Kidney (tissue), 14 donors: ENCODE measurements around the gene SPATS2L. TPM values are rescaled to one million over a fixed set of nuclear protein-coding genes. Genes with fewer than 3 reads are reported as not detected.

Source experiments
- DNase-seq, 5 donors: peaks; one replicate each; pipeline ENCODE4 v3.0.0-alpha.2; 2013 to 2020
- FAIRE-seq: peaks from 2 replicates; lab custom pipeline; 2012; peaks lifted over from hg19 to GRCh38; lab: Jason Lieb, UNC
- H3K27ac ChIP-seq, 2 donors: one replicate each; pipeline ENCODE4 v1.7.0; 2013; ENCODE audit warnings: low read depth in 2 of 2, low read length in 2 of 2, inconsistent platforms in 1 of 2
- H3K27me3 ChIP-seq: one replicate; pipeline ENCODE4 v1.7.1; 2013; ENCODE audit warnings: low read length, inconsistent platforms; ENCODE audit not compliant: control insufficient read depth, insufficient read depth
- H3K36me3 ChIP-seq, 3 donors: one replicate each; pipeline versions ENCODE4 v1.7.0 to v1.7.1; 2013; ENCODE audit warnings: low read length in 3 of 3, control low read depth in 1 of 3, inconsistent platforms in 1 of 3; ENCODE audit not compliant: insufficient read depth in 3 of 3, control insufficient read depth in 2 of 3
- H3K4me1 ChIP-seq, 3 donors: one replicate each; pipeline versions ENCODE4 v1.7.0 to v1.7.1; 2013; ENCODE audit warnings: low read length in 3 of 3, inconsistent platforms in 1 of 3, low read depth in 1 of 3; ENCODE audit not compliant: control insufficient read depth in 2 of 3, insufficient read depth in 2 of 3
- H3K4me3 ChIP-seq, 3 donors: one replicate each; pipeline versions ENCODE4 v1.7.0 to v1.8.1; 2013; ENCODE audit warnings: low read length in 3 of 3, control low read depth in 1 of 3, inconsistent platforms in 1 of 3
- H3K9ac ChIP-seq, 3 donors: one replicate each; pipeline versions ENCODE4 v1.7.0 to v1.7.1; 2013; ENCODE audit warnings: low read length in 3 of 3, control low read depth in 1 of 3, inconsistent platforms in 1 of 3
- H3K9me3 ChIP-seq, 3 donors: one replicate each; pipeline versions ENCODE4 v1.7.0 to v1.7.1; 2013; ENCODE audit warnings: low read length in 3 of 3, control low read depth in 1 of 3, inconsistent platforms in 1 of 3; ENCODE audit not compliant: control insufficient read depth in 2 of 3, insufficient read depth in 1 of 3
- CTCF ChIP-seq: IDR thresholded peaks from 3 replicates; pipeline ENCODE4 v1.5.1; 2012; ENCODE audit warnings: mild to moderate bottlenecking, moderate library complexity, borderline replicate concordance; ENCODE audit not compliant: insufficient read depth; ENCODE audit errors: extremely low read depth
- intact Hi-C: fragments of 100-400 bp; cut with DNase I; formaldehyde crosslinking; loops from one replicate; pipeline ENCODE4 v1.11.1; 2022
- polyA plus RNA-seq: library from polyadenylated mRNA; stranded (reverse); fragments of 350-450 nt; fragmentation: Illumina TruSeq; extraction: RNeasy Lipid Tissue Mini Kit (QIAGEN cat#74804); gene quantifications from one replicate; pipeline ENCODE4 v1.2.3, GENCODE V29; 2014; ENCODE audit warnings: low read depth, low replicate concordance; ENCODE audit not compliant: insufficient read depth
- total RNA-seq: library from RNA; stranded (reverse); fragmentation: NEBNext Ultra II Directional; extraction: Animal tissue kit (Norgen Biotek cat#: 25700); gene quantifications from one replicate; pipeline ENCODE4 v1.2.1, GENCODE V29; 2021
- donor health status: control.
- donor health status: control.
- donor health status: control.
- donor health status: control.
- donor health status: control.
- donor health status: DM: yes; HTN: yes; CAD: no.
- donor health status: Normal renal cell carcinoma (clear cell type).

The SPATS2L gene
- total and polyA plus RNA-seq, 2 donors from 2014 or later, result 86.1 to 166 TPM

DNA sequence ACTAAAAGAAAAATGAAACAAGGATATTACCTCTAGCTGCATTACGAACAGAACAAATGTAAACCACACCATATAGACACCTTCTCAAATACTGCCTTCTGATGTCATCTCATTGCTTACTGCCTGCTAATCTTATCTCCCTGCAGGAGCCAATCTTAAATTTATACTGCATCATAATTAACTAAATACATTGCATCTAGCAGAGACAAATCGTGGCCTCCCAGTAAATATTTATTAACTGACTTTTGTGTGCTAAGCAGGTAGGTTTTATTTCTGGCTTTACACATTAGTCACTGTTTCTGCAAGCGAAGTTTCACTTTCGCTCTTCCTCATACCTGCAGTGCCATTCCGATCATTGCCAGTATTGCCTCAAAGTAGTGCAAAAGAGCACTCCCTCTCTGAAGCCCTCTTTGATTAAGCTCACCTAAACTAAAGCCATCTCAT lies 67.5 kb downstream of the SPATS2L start:
- H3K27ac ChIP-seq, result peak overlapping the region in 1 of 2 donors; percentile 57
- H3K9ac ChIP-seq, result no peak overlapping the region

GRCh38 chr2:200376513-200377354 lies 70.2 kb downstream of the SPATS2L start:
- no peak for FAIRE-seq
- intact Hi-C loops, result no loop called here
- Histone ChIP-seq H3K4me3 (no peak overlapping the region), H3K27ac (peak overlapping the region; percentile 45 to 74), H3K27me3 (no peaks in the 10 kb centered on the region), H3K4me1 (peaks cover 0 to 70% (median 34%) of the 10 kb centered on the region in 3 donors), H3K9ac (no peak overlapping the region), H3K9me3 (no peaks in the 10 kb centered on the region), H3K36me3 (no peaks in the 10 kb centered on the region)
- no peak for TF ChIP-seq CTCF
- peak in 1 of 5 donors; percentile 56 for DNase-seq

More for the DNA sequence above, 67.5 kb downstream of the SPATS2L start:
- no peak for FAIRE-seq
- peak overlapping the region in 2 of 3 donors; percentile 45 to 61 for H3K4me3 ChIP-seq
- no peaks in the 10 kb centered on the region for H3K27me3 ChIP-seq
- H3K9me3 ChIP-seq, result no peaks in the 10 kb centered on the region
- no peaks in the 10 kb centered on the region for H3K36me3 ChIP-seq
- no peak for TF ChIP-seq CTCF
- H3K4me1 ChIP-seq, result peaks cover 0 to 47% (median 20%) of the 10 kb centered on the region in 3 donors
- no peak for DNase-seq
- intact Hi-C loops, result no loop called here

DNA sequence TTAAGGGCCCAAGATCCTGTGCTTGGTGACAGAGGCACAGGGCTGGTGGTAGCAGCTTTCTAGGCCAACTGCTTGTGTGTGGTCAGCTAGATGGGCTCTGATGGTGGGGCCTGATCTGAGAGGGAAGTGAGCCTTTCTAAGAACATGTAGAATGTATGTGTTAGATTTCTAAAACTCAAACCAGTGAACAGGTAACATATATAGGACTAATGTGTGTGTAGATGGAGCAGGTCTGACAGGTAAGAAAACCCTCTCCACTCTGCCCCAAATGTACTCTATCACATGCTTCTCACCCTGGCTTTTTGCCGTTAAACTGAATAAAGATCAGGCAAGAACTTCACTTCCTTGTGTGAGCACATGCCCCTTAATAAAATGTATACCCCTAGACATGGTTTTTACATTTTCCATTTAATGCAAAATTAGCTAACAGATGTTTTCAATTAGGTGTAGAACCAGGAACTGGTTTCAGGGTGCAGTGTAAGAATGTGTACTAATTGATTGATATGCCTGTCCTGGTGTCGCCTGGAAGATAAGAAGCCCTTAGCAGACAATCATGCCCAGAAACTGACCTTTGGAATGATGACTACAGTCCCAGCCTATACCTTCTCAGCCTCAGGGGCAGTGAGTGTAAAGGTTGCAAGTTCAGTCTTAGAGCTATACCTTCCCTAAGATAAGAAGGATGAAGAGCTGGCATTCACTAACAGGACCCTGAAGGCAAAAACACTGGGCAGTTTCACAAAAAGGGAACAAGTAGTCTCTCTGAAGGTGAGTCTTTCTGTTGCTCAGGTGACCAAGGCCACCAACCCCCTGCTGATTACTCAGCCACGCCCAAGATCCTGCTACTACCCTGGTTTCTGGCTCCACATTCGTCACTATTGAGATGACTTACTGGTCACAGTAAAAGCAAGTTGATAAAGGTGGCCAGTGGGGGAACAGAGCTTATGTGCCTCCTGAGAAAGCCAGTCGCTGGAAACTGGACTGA lies 71.2 kb downstream of the SPATS2L start:
- Histone ChIP-seq H3K4me3 (no peak overlapping the region), H3K9me3 (no peaks in the 10 kb centered on the region), H3K9ac (no peak overlapping the region), H3K27me3 (no peaks in the 10 kb centered on the region), H3K4me1 (peaks cover 0 to 68% (median 36%) of the 10 kb centered on the region in 3 donors), H3K27ac (peak overlapping the region; percentile 48 to 74), H3K36me3 (no peaks in the 10 kb centered on the region)
- FAIRE-seq, result no peak
- intact Hi-C loops, result no loop called here
- TF ChIP-seq CTCF, result no peak
- peak in 2 of 5 donors; percentile 8 to 68 for DNase-seq
